ENCODE results near the gene NPIPB2. TPM values are rescaled to one million over a fixed set of nuclear protein-coding genes. Genes with fewer than 3 reads are reported as not detected.
A peak's percentile ranks its signal among the peaks of the same experiment; 100 is the strongest.

NPIPB2 gene
- total and polyA plus RNA-seq, 10 of the 15 experiments (the other 5 are each of a cell fraction or from before 2014, with no cell fraction given): 1.9 to 29.3 (median 10.8) TPM

GRCh38 chr16:11966173-11966572 is 24.3 kb upstream of the NPIPB2 start (continued):
- TF ChIP-seq, protein P1, sequence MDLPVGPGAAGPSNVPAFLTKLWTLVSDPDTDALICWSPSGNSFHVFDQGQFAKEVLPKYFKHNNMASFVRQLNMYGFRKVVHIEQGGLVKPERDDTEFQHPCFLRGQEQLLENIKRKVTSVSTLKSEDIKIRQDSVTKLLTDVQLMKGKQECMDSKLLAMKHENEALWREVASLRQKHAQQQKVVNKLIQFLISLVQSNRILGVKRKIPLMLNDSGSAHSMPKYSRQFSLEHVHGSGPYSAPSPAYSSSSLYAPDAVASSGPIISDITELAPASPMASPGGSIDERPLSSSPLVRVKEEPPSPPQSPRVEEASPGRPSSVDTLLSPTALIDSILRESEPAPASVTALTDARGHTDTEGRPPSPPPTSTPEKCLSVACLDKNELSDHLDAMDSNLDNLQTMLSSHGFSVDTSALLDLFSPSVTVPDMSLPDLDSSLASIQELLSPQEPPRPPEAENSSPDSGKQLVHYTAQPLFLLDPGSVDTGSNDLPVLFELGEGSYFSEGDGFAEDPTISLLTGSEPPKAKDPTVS (IDR thresholded peaks at IDR 0.05; ENCODE audit: low read depth, low read length): no peak
- peak; percentile 87 for TF ChIP-seq IRF4 (IDR thresholded peaks at IDR 0.05; ENCODE audit: low read depth, low read length)
- no peak for TF ChIP-seq SUPT20H (IDR thresholded peaks at IDR 0.05; ENCODE audit: borderline replicate concordance, control insufficient read depth, low read depth, low read length)
- peak; percentile 98 for TF ChIP-seq SPI1 (IDR thresholded peaks at IDR 0.05; ENCODE audit: borderline replicate concordance, insufficient read depth, low read depth, low read length)
- peak; percentile 84; the same call in 1 of the 2 replicates for TF ChIP-seq ZBED1 (IDR thresholded peaks at IDR 0.05; ENCODE audit: borderline replicate concordance)
- TF ChIP-seq, protein P2, sequence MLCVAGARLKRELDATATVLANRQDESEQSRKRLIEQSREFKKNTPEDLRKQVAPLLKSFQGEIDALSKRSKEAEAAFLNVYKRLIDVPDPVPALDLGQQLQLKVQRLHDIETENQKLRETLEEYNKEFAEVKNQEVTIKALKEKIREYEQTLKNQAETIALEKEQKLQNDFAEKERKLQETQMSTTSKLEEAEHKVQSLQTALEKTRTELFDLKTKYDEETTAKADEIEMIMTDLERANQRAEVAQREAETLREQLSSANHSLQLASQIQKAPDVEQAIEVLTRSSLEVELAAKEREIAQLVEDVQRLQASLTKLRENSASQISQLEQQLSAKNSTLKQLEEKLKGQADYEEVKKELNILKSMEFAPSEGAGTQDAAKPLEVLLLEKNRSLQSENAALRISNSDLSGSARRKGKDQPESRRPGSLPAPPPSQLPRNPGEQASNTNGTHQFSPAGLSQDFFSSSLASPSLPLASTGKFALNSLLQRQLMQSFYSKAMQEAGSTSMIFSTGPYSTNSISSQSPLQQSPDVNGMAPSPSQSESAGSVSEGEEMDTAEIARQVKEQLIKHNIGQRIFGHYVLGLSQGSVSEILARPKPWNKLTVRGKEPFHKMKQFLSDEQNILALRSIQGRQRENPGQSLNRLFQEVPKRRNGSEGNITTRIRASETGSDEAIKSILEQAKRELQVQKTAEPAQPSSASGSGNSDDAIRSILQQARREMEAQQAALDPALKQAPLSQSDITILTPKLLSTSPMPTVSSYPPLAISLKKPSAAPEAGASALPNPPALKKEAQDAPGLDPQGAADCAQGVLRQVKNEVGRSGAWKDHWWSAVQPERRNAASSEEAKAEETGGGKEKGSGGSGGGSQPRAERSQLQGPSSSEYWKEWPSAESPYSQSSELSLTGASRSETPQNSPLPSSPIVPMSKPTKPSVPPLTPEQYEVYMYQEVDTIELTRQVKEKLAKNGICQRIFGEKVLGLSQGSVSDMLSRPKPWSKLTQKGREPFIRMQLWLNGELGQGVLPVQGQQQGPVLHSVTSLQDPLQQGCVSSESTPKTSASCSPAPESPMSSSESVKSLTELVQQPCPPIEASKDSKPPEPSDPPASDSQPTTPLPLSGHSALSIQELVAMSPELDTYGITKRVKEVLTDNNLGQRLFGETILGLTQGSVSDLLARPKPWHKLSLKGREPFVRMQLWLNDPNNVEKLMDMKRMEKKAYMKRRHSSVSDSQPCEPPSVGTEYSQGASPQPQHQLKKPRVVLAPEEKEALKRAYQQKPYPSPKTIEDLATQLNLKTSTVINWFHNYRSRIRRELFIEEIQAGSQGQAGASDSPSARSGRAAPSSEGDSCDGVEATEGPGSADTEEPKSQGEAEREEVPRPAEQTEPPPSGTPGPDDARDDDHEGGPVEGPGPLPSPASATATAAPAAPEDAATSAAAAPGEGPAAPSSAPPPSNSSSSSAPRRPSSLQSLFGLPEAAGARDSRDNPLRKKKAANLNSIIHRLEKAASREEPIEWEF (IDR thresholded peaks at IDR 0.05; ENCODE audit: insufficient replicate concordance, low read depth, low read length): no peak
- 0 out of 2 replicates have a peak, but pooled peaks have one; percentile 32 for TF ChIP-seq PML (IDR thresholded peaks at IDR 0.05; ENCODE audit: low read length)
- TF ChIP-seq MYC (IDR thresholded peaks at IDR 0.05; ENCODE audit: insufficient read depth, insufficient read length, insufficient replicate concordance, low read length, severe bottlenecking): no peak
- peak; percentile 97 for TF ChIP-seq MEF2A (IDR thresholded peaks at IDR 0.05; ENCODE audit: insufficient read depth, low read depth, low read length)

Data from GM12878 (cell line).